ENCODE measurements around the gene PON3.

PON3 gene

GRCh38 chr7:95427914-95428516, 31.8 kb upstream of the PON3 start:
- no peak overlapping the region for H3K4me2 ChIP-seq (ENCODE audit: low read depth, low read length, poor library complexity, severe bottlenecking)
- no peaks in the 10 kb centered on the region for H3K9me2 ChIP-seq (replicated peaks; ENCODE audit: low read depth, low read length)
- no peaks in the 10 kb centered on the region for H3F3A ChIP-seq (ENCODE audit: low read depth)
- H3K27me3 ChIP-seq (ENCODE audit: insufficient read depth, low read length, poor library complexity, severe bottlenecking) = no peaks in the 10 kb centered on the region
- H3K4me1 ChIP-seq (ENCODE audit: insufficient read depth, low read length, poor library complexity, severe bottlenecking) = no peaks in the 10 kb centered on the region
- TF ChIP-seq EZH2phosphoT487 (IDR thresholded peaks at IDR 0.05; ENCODE audit: borderline replicate concordance) (no peak), CTCF (conservative IDR thresholded peaks at IDR 0.05; ENCODE audit: low read length) (no peak)
- no peak overlapping the region for H3K4me3 ChIP-seq (ENCODE audit: low read length, poor library complexity, severe bottlenecking)
- H3K36me3 ChIP-seq (ENCODE audit: insufficient read depth, low read length) = no peaks in the 10 kb centered on the region
- no peaks in the 10 kb centered on the region for H3K79me2 ChIP-seq (ENCODE audit: insufficient read depth, low read length)
- no peak overlapping the region for H3K9ac ChIP-seq (ENCODE audit: low read depth, low read length, poor library complexity, severe bottlenecking)
- H3K9me3 ChIP-seq (ENCODE audit: insufficient read depth, low read depth, low read length) = no peaks in the 10 kb centered on the region
- no peak overlapping the region for H2AFZ ChIP-seq (ENCODE audit: low read length)
- H4K20me1 ChIP-seq (ENCODE audit: insufficient read depth, low read length, poor library complexity, severe bottlenecking) = no peaks in the 10 kb centered on the region

- Histone ChIP-seq H3K4me1 (ENCODE audit: insufficient read depth, low read length, poor library complexity, severe bottlenecking) (no peaks in the 10 kb centered on the region), H3K36me3 (ENCODE audit: insufficient read depth, low read length) (no peaks in the 10 kb centered on the region), H3K79me2 (ENCODE audit: insufficient read depth, low read length) (no peaks in the 10 kb centered on the region), H3K4me2 (ENCODE audit: low read depth, low read length, poor library complexity, severe bottlenecking) (no peak overlapping the region), H3K9me2 (replicated peaks; ENCODE audit: low read depth, low read length) (no peaks in the 10 kb centered on the region), H3K9me3 (ENCODE audit: insufficient read depth, low read depth, low read length) (no peaks in the 10 kb centered on the region), H2AFZ (ENCODE audit: low read length) (no peak overlapping the region), H3F3A (ENCODE audit: low read depth) (no peaks in the 10 kb centered on the region), H3K4me3 (ENCODE audit: low read length, poor library complexity, severe bottlenecking) (no peak overlapping the region), H3K27me3 (ENCODE audit: insufficient read depth, low read length, poor library complexity, severe bottlenecking) (no peaks in the 10 kb centered on the region), H4K20me1 (ENCODE audit: insufficient read depth, low read length, poor library complexity, severe bottlenecking) (no peaks in the 10 kb centered on the region), H3K9ac (ENCODE audit: low read depth, low read length, poor library complexity, severe bottlenecking) (no peak overlapping the region)
- TF ChIP-seq EZH2phosphoT487 (IDR thresholded peaks at IDR 0.05; ENCODE audit: borderline replicate concordance) (no peak), CTCF (conservative IDR thresholded peaks at IDR 0.05; ENCODE audit: low read length) (no peak)
Measured at GRCh38 chr7:95427166-95427565, 31.0 kb upstream of the PON3 start.

GRCh38 chr7:95425694-95426093, 29.5 kb upstream of the PON3 start:
- no peak for TF ChIP-seq CTCF (conservative IDR thresholded peaks at IDR 0.05; ENCODE audit: low read length)
- TF ChIP-seq EZH2phosphoT487 (IDR thresholded peaks at IDR 0.05; ENCODE audit: borderline replicate concordance) = no peak
- H3K4me1 ChIP-seq (ENCODE audit: insufficient read depth, low read length, poor library complexity, severe bottlenecking) = no peaks in the 10 kb centered on the region
- no peaks in the 10 kb centered on the region for H3K9me3 ChIP-seq (ENCODE audit: insufficient read depth, low read depth, low read length)

More at GRCh38 chr7:95425694-95426093, 29.5 kb upstream of the PON3 start:
- H3K36me3 ChIP-seq (ENCODE audit: insufficient read depth, low read length) = no peaks in the 10 kb centered on the region
- H3K9ac ChIP-seq (ENCODE audit: low read depth, low read length, poor library complexity, severe bottlenecking) = no peak overlapping the region
- H2AFZ ChIP-seq (ENCODE audit: low read length) = no peak overlapping the region
- H4K20me1 ChIP-seq (ENCODE audit: insufficient read depth, low read length, poor library complexity, severe bottlenecking) = no peaks in the 10 kb centered on the region
- no peak overlapping the region for H3K4me3 ChIP-seq (ENCODE audit: low read length, poor library complexity, severe bottlenecking)
- H3F3A ChIP-seq (ENCODE audit: low read depth) = no peaks in the 10 kb centered on the region
- no peaks in the 10 kb centered on the region for H3K9me2 ChIP-seq (replicated peaks; ENCODE audit: low read depth, low read length)
- H3K4me2 ChIP-seq (ENCODE audit: low read depth, low read length, poor library complexity, severe bottlenecking) = no peak overlapping the region
- H3K79me2 ChIP-seq (ENCODE audit: insufficient read depth, low read length) = no peaks in the 10 kb centered on the region
- H3K27me3 ChIP-seq (ENCODE audit: insufficient read depth, low read length, poor library complexity, severe bottlenecking) = no peaks in the 10 kb centered on the region

Data from Loucy (cell line).